ENCODE data around the gene RPL6.

RPL6 gene

DNA sequence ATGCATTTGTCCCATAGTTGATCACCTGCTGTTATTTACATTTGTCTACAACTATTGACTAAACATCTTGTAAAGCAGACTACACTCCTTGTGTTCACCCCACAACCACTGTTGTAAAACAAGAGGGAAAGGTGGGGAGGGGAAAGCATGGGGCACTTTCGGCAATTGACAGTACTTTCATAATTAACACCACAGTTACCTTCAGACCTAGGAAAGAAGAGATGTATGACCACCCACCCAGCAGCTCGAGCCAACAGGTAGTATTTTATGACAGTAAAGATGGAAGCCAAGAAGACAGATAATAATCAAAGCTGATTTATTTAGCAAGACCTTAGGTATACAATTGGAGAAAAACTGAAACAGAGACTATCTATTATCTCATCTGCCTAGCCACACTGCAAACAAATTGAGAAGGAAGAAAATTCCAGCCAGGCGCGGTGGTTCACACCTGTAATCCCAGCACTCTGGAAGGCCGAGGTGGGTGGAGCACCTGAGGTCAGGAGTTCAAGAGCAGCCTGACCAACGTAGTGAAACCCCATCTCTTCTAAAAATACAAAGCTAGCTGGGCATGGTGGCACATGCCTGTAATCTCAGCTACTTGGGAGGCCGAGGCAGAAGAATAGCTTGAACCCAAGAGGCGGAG is 38.4 kb downstream of the RPL6 start:
- no peak for DNase-seq

DNA sequence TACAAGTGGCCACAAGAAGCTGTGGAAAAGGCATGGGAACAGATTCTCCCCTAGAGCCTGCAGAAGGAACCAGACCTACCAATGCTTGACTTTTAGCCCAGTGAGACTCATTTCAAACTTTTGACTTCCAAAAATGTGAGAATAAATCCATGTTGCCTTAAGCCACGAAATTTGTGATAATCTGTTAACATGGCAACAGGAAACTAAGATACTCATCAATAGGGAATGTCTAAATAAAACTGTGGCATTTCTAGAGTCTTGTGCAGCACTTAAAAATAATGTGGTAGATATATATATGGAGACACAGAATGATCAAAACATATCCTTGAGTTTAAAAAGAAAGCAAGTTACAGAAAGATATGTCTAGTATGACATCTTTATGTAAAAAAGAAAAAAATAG is 39.2 kb downstream of the RPL6 start:
- DNase-seq: no peak

DNA sequence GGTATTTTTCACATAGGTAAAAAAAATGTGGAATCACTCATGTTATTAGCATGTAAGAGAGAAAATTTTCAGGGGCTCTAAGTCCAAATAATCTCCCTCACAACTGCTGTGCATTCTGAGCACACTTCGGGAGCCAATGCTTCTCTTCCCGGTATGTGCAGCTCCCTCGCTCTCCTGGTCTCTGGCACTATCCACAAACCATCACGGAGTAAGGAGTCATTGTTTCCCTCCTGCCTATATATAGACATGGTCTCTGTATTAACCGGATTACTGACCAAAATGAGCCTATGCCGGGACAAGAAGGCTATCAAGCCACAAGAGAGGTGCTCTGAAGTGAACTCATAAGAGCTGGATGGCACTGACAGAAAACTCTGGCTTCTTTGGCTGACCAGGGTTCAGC is 40.5 kb downstream of the RPL6 start:
- no peak for DNase-seq

DNA sequence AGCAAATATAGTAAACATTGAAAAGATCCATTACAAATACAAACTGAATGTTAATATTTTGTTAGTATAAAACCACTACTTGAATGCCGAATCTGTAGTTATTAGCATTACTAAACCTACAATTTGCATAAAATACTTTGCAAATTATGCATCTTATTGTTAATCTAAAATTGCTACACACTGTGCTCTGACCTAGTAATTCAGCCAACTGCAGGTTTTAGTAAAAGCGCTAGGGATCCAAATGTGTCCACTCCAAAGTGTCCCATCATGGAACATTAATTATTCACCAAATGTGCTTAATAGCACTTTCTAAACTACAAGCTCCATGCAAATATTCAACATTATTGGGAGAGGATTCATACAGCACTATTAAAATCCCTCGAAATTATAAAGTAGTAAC is 41.4 kb downstream of the RPL6 start:
- no peak for DNase-seq

DNA sequence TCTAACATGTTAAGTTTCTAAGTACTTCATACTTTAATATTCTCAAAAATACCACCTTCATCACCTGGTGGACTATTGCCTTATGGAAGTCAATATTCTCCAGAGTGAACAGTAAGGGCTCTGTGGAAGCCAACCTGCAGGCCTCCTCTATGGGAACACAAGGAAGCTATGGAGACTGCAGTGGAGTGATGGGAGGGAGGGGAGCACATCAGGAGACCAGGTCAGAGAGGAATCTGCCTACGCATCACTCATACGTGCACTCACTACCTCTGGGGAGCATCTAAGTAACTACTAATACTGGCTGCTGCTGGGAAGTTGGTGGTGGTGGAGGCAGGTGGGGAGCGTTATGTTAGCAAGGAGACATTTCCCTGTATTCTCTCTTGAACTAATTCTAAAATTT is 47.1 kb downstream of the RPL6 start:
- no peak for DNase-seq

DNA sequence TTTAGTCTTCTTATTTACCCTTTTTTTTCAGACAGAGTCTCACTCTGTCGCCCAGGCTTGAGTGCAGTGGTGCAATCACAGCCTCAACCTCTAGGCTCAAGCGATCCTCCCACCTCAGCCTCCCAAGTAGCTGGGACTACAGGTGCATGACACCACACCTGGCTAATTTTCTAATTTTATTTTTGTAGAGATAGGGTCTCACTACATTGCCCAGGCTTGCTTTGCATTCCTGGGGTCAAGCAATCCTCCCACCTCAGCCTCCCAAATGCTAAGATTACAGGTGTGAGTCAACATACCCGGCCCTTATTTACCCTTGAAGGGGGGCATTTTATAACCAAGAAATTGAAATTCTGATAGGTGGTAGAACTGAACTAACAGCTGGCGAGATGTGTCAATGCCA is 48.1 kb downstream of the RPL6 start:
- DNase-seq: no peak

DNA sequence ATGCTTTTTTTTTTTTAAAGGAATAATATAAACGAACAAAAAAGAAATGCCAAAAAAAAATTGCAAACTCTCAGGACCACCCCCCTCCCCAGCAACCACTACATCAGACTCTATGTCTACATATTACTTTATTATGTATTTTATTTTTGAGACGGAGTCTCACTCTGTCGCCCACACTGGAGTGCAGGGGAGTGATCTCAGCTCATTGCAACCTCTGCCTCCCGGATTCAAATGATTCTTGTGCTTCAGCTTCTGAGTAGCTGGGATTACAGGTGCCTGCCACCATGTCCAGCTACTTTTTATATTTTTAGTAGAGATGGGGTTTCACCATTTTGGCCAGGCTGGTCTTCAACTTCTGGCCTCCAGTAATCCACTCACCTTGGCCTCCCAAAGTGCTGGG is 50.1 kb downstream of the RPL6 start:
- no peak for DNase-seq

DNA sequence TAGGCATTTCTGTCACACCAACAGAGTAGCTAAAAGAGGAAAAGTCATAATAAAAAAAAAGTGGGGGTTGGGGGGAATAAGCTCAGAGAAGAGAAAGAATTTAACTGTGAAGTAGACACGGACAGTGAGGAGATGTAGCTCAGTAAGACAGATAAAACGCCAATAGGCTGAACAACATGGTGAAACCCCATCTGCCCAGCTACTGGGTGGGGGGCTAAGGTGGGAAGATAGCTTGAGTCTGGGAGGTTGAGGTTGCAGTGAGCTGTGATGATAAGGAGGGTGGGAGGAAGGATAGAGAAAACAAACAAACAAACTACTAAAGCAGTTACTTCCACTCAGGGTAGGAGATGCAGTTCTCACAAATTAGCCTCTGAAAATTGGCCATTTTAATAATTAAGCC is 52.2 kb downstream of the RPL6 start:
- DNase-seq: no peak

Measured in NCI-H2081 treated with DMSO at 0.1 percent for 48 hours (cell line).